Adipose tissue (tissue), 3 donors: Measurements from ENCODE around the gene CFAP100. TPM values are rescaled to one million over a fixed set of nuclear protein-coding genes. Genes with fewer than 3 reads are reported as not detected.

Experiments
- H3K27ac ChIP-seq: one replicate; pipeline ENCODE4 v1.5.1; 2013; ENCODE audit warnings: low read depth, low read length
- WGBS, 3 donors: extraction: QIAGEN DNeasy Blood & Tissue Kit; methylation state at CpG; one replicate each; pipeline ENCODE4 v1.1.7; 2013; 5-methylcytosine and 5-hydroxymethylcytosine counted together
- polyA plus RNA-seq, 3 donors: library from polyadenylated mRNA; stranded (reverse); fragments of 200-250 nt; gene quantifications; one replicate each; pipeline ENCODE4 v1.2.3, GENCODE V29; 2013
- donor health status: healthy with polysubstance abuse.
- donor health status: Bipolar disorder and iron deficiency.
- donor health status: healthy.

The CFAP100 gene
- polyA plus RNA-seq, 3 donors = not detected

DNA sequence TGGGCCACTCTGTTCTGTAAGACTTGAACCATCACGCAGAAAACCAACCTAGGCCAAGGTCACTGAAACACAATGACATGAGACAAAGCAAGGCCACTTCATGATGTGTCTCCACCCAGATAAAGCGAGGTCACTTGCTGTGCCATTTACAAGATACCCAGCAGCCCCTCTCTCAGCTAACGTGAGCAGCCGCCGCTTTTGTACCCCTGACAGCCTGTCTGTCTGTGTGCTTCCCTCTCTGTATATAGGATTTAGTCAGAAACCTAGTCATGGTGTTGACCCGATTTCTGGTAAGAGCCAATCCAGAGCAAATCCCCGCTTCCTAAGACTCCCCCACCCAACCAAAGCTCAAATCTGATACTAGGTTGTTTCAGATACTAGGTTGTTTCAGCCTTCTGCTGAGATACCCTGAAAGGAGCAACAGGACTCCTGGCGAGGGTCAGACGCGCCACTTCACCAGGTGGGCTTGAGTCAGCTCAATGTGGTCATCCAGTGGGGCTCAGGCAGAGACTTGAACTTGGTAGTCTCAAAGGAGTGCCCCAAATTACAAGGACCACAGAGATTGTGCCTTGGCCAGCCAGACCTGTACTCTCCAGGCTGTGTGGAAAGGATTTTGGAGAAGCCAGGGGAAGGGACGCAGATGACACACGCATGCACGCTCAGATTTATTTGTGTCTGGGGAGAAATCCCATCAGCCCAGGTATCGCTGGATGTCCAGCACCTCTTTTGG lies 84.0 kb downstream of the CFAP100 start:
- 92 to 97% (median 95%) methylated on average over 14 of the region's 14 CpGs for WGBS, 3 donors
- H3K27ac ChIP-seq = no peak overlapping the region

DNA sequence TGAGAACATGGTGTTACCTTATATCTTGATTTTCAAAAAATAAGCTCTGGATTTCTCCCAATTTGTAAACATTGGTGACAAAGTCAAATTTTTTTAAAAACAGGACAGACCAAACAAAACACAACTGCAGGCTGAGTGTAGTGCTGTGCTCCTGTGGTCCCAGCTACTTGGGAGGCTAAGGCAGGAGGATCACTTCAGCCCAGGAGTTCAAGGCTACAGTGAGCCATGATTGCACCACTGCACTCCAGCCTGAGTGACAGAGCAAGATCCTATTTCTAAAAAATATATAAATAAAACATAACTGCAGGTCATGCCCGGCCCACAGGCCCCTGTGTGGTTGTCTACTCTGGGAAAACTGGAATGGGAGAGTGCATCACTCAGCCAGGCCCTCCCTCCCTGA lies 84.9 kb downstream of the CFAP100 start:
- no peak overlapping the region for H3K27ac ChIP-seq
- 82 to 89% (median 89%) methylated on average over 1 of the region's 1 CpG for WGBS, 3 donors

DNA sequence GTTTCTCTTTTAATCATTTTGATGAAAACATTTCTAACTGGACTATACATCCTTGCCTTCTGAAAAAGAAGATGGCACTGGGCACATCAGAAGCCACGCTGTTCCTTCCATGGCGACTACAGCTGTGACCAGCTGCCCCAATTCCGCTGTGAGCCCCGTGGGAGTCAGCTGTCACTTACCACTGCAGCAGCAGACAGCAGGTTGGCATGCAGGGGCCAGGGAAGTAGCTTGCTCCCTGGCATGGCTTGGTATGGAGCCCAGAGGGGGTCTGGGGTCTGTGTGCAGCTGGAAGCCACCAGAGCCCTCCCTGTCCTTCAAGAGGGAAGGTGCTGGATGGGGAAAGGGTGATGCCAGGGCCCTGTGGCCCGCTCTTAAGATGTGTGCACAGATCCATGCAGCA lies 85.5 kb downstream of the CFAP100 start:
- 78 to 92% (median 91%) methylated on average over 5 of the region's 5 CpGs for WGBS, 3 donors
- no peak overlapping the region for H3K27ac ChIP-seq

DNA sequence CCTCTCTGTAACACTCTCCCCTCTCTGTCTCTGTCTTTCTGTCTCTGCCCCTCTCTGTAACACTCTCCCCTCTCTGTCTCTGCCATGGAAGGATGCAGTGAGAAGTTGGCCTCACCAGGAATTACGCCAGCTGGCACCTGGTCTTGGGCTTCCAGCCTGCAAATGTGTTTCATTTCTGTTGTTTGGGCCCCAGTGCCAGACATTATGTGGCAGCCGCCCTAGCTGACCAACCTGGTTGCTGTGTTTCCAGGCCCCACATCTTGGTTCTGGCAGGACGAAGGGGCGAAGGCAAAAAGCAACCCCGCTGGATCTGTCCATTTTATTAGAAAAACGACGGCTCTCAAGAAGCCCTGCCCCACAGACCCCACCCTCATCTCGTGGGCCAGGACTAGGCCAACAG lies 86.2 kb downstream of the CFAP100 start:
- 73 to 77% (median 75%) methylated on average over 8 of the region's 8 CpGs for WGBS, 3 donors
- H3K27ac ChIP-seq = no peak overlapping the region

DNA sequence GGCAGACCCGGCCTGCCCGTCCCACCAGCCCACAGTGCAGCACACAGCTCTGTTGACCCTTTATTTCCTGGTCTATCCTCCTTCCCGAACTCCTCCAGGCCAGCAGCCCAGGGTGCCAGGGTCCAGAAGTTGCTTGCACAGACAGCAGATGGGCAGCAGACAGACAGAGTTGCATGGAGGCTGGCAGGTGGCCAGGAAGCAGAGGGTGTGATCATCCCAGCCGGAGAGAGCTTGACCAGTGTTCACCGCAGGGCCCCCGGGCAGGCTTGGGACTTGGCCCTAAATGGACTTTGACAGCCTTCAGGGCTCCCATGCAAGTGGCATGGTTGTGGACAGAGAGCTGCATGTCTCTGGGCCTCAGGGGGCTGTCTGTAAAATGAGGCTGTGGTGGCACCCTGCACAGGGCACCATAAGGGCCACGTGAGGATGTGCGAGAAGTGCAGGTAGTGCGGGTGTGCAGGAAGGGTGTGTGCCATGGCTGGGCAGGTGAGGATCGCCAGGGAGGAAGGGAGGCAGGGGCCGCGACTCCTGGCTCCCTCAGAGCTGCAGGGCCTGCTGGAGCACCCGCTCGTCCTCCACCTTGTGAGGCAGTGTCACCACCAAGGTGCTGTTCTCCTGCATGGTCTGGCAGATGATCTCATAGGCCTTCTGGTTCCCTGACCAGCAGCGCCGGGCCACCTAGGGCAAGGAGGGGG lies 87.2 kb downstream of the CFAP100 start:
- 77 to 91% (median 82%) methylated on average over 14 to 16 of the region's 16 CpGs for WGBS, 3 donors

DNA sequence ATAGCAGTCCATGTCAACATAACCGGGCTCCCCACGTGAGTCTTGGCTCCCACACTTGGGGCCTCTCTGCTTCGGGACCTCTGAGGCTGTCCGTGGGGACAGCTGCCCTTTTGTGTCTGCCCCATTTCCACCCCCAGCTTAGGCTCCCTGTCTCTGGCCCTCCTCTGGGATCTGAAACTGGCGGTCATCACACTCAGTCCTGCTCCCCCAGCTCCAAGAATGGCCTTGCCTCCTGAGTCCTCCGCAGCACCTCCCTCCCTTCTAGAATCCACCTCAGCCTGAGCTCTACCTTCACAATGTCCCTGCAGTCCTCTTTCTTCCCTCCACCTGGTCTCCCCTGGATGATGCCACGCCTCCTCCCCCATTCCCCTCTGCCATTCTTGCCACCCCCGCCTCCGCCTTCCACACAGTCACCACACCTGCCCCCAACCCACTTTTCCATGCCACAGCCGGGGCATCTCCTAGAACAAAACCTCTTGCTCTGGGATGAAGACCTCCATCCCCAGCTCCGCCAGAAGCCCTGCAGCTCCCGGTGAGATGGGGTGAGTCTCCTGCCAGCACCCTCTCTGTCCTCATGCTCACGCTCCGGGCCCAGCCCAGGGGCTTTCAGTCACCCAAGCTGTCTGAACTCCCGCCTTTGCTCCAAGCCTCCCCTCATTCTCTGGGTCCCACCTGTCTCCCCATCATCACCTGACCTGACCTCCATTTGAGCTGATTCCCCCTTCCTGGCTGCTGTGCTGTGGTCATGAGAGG lies 88.0 kb downstream of the CFAP100 start:
- 84 to 93% (median 92%) methylated on average over 15 of the region's 15 CpGs for WGBS, 3 donors
- H3K27ac ChIP-seq = no peak overlapping the region

More for the DNA sequence above, 87.2 kb downstream of the CFAP100 start:
- H3K27ac ChIP-seq = no peak overlapping the region

DNA sequence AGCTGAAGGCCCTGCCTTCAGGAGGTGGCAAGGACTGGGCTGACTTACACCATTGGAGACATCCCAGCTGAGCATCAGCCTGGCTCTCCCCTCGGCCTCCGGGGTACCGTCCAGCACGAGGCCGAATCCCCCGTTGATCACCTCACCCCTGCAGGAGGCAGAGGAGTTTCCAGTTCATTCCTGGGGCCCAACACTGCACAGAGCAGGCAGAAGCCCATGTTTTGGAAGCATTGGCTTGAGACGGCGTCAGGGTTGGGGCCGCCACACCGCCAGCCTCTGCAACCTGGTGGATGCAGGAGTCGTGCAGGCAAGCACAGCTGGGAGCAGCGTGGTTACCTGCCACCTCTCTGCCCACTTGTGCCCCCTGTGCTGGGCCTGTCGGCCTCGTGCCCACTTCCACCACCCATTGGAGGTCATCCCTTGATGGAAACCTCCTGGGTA lies 88.6 kb downstream of the CFAP100 start:
- no peak overlapping the region for H3K27ac ChIP-seq
- 86 to 93% (median 86%) methylated on average over 14 of the region's 14 CpGs for whole genome bisulfite sequencing, 3 donors

DNA sequence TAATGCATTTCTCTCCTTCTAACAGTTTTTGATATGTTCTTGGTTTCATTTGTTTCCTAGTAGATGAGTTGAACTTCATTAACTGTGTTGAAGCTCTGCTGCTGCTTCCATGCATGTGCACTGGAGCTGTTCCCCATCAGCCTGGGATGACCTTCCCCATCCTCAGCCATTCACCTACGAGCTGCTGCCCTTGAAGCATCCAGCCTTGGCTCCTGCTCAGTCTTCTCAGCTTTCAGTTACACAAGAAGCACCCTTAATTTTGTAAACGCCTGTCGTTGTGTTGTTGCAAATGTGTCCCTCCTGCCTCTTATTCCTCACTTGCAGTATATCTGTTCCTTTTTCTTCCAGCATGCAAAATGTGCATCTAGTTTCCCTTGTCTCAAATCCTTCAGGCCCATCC lies 89.4 kb downstream of the CFAP100 start:
- 42 to 77% (median 71%) methylated on average over 3 of the region's 3 CpGs for WGBS, 3 donors
- no peak overlapping the region for H3K27ac ChIP-seq

DNA sequence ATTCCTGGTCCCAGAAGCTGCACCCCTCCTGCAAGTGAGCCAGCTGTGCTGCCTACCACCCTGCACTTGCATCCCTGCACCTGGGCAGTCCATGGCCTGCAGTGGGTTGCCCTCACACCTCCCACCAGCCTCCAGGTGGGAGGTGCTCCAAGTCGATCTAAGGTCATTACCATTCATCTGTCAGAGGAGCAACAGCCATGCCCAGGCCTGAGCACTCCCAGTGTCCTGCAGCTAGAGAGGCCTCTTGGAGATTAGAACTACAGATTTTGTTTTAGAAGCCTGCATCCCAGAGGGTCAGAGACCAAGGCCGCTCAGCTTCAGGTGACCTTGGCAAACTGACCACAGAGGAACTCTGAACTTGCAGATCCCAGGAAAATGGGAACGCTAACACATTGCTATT lies 90.0 kb downstream of the CFAP100 start:
- WGBS, 3 donors = 75 to 86% (median 81%) methylated on average over 3 of the region's 3 CpGs
- H3K27ac ChIP-seq = no peak overlapping the region

DNA sequence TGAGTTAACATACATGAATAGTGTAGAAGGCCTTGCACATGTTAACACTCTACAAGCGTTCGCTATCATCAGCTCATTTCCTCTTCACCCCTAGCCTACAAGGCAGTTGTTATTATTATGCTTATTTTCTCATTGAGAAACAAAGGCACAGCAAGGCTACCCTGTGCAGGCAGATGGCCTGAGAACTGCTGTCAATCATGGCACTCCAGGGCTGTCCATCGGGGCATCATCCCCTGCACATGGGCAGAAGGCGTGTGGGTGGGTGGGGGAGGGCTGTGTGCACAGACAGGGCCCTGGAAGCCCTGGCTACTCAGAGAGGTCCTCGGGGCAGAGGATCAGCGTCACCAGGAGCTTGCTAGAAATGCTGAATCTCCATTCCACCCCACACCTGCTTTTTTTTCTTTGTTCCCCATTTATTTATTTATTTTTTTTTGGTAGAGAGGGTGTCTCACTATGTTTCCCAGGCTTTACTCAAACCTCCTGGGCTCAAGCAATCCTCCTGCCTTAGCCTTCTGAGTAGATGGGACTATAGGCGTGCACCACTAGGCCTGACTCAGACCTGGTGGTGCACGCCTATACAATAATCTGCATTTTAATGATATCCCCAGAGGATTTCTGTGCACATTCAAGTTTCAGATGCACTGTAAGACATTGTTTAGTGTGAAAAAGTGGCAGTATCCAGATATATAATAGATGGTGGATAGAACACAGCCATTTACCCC lies 90.6 kb downstream of the CFAP100 start:
- H3K27ac ChIP-seq = no peak overlapping the region
- WGBS, 3 donors = 81 to 88% (median 86%) methylated on average over 8 of the region's 8 CpGs

DNA sequence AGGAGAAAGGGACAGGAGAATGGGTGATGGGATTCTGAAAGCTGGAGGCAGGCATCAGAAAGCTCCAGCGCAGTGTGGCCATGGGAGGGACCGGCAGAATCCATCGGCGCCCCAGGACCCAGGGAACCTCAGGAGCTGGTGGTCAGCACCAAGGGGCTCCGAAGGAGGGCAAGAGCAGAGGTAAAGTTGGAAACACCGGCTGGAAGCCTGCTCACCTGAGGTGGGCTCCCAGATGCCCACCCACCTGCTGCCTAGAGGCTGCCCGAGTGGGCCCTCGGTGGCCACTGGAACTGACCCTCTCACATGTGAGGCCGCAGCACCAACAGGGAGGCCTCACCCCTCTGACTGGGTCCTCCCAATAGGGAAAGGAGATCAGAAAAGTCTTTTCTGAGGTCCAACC lies 91.2 kb downstream of the CFAP100 start:
- no peak overlapping the region for H3K27ac ChIP-seq
- 95 to 98% (median 96%) methylated on average over 9 of the region's 9 CpGs for WGBS, 3 donors

Other genes with a start within 250 kb of the CFAP100 start
- gene ALDH1L1, start 214.3 kb upstream of the CFAP100 start, polyA plus RNA-seq = 100 to 1,000 TPM in 1 of 3 donors, 10 to 100 TPM in 2; 38.3 to 262 (median 76.0) TPM
- 10 to 100 TPM; 29.6 to 38.0 (median 32.0) TPM for gene KLF15, start 37.5 kb upstream of the CFAP100 start, polyA plus RNA-seq
- 10 to 100 TPM in 2 of 3 donors, 1 to 10 TPM in 1; 9.8 to 14.1 (median 13.5) TPM for gene ZXDC, start 81.0 kb downstream of the CFAP100 start, polyA plus RNA-seq
- gene UROC1, start 122.9 kb downstream of the CFAP100 start, polyA plus RNA-seq = not detected
- gene CHST13, start 129.2 kb downstream of the CFAP100 start, polyA plus RNA-seq = under 1 TPM; 0.03 to 0.94 (median 0.67) TPM
- not detected for gene C3orf22, start 164.0 kb downstream of the CFAP100 start, polyA plus RNA-seq